Gastroesophageal sphincter (tissue), 4 donors: ENCODE results near the gene LAMB1. TPM values are rescaled to one million over a fixed set of nuclear protein-coding genes. Genes with fewer than 3 reads are reported as not detected.

Experiments used
- ATAC-seq: fragments of 150-250 bp; one replicate; pipeline ENCODE4 v1.9.1; 2016; ENCODE audit warnings: mild to moderate bottlenecking, moderate library complexity
- H3K27ac ChIP-seq, 4 donors: fragments of 200-600 bp; sonication (generic) in 3 of 4; 1 replicate in 3 of 4; 2 replicates in 1 of 4; pipeline ENCODE4 v1.5.1; 2016 to 2019
- H3K27me3 ChIP-seq: fragments of 200-600 bp; sonication (generic); one replicate; pipeline ENCODE4 v1.5.1; 2019
- H3K36me3 ChIP-seq, 2 donors: fragments of 200-600 bp; sonication (generic); one replicate each; pipeline ENCODE4 v1.5.1; 2019; ENCODE audit warnings: control low read depth in 1 of 2
- H3K4me1 ChIP-seq, 3 donors: fragments of 200-600 bp; sonication (generic); 1 replicate in 2 of 3; 2 replicates in 1 of 3; pipeline ENCODE4 v1.5.1; 2016 to 2019; ENCODE audit warnings: control low read depth in 2 of 3
- H3K4me3 ChIP-seq, 2 donors: fragments of 200-600 bp; sonication (generic); one replicate each; pipeline ENCODE4 v1.5.1; 2019; ENCODE audit warnings: mild to moderate bottlenecking in 1 of 2, moderate library complexity in 1 of 2
- H3K9me3 ChIP-seq, 3 donors: fragments of 200-600 bp; sonication (generic); one replicate each; pipeline ENCODE4 v1.5.1; 2017 to 2019; ENCODE audit warnings: control low read depth in 2 of 3
- EP300 ChIP-seq: sonication (generic); formaldehyde crosslinking; IDR thresholded peaks from one replicate; pipeline ENCODE4 v1.6.1; 2017; ENCODE audit warnings: antibody characterized with exemption, mild to moderate bottlenecking
- POLR2A ChIP-seq, 2 donors: fragments of 450-650 bp; IDR thresholded peaks; one replicate each; pipeline ENCODE4 v1.6.1; 2017; ENCODE audit warnings: antibody characterized with exemption in 2 of 2, mild to moderate bottlenecking in 2 of 2, moderate library complexity in 1 of 2
- POLR2AphosphoS5 ChIP-seq: sonication (generic); formaldehyde crosslinking; IDR thresholded peaks from one replicate; pipeline ENCODE4 v1.6.1; 2017; ENCODE audit warnings: antibody characterized with exemption
- WGBS, 2 donors: methylation state at CpG; one replicate each; pipeline ENCODE4 v1.1.5; 2018; ENCODE audit warnings: low coverage in 1 of 2; 5-methylcytosine and 5-hydroxymethylcytosine counted together
- total RNA-seq, 4 donors: library from RNA; depleted of rRNA; stranded (reverse); fragments of >200 nt; gene quantifications; one replicate each; pipeline ENCODE4 v1.1.0, GENCODE V29; 2016
- TF ChIP-seq, protein P1 (sequence below), 4 experiments: fragments of 200-600 bp in 2 of 4; fragments of 450-650 bp in 2 of 4; sonication (generic) in 1 of 4; IDR thresholded peaks; one replicate each; pipeline ENCODE4 v1.5.1; 2017 to 2019; ENCODE audit warnings: antibody characterized with exemption in 4 of 4, mild to moderate bottlenecking in 2 of 4, moderate library complexity in 2 of 4

The LAMB1 gene
- total RNA-seq, 4 donors from 2014 or later: 130 to 193 (median 179) TPM

DNA sequence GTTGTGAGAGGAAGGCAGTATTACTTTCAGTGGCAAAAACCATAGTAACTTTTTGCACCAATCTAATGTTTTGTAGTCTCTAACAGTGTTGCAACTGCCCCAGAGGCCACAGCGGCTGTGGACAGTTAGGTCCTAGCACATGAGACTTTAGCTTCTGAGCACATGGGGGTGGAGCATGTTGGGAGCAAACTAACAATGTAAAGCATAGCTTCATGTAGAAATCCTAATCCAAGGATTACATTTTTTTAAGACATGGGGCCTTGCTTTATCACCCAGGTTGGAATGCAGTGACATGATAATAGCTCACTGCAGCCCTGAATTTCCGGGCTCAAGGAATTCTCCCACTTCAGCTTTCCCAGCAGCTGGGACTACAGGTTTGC is 49.0 kb downstream of the LAMB1 start:
- no peaks in the 10 kb centered on the region for H3K9me3 ChIP-seq
- H3K27ac ChIP-seq: peak overlapping the region in 3 of 4 donors; percentile 49 to 66 (median 56)
- peaks cover 14 to 61% (median 23%) of the 10 kb centered on the region in 3 donors for H3K4me1 ChIP-seq
- H3K36me3 ChIP-seq: peaks cover 0 to 65% of the 10 kb centered on the region in 2 donors
- no peaks in the 10 kb centered on the region for H3K27me3 ChIP-seq
- no peak overlapping the region for H3K4me3 ChIP-seq
- WGBS, 2 donors: 67 to 75% methylated on average over 1 to 2 of the region's 2 CpGs
- ATAC-seq: no peak
- TF ChIP-seq POLR2A (IDR thresholded peaks at IDR 0.05) (no peak), EP300 (no peak), POLR2AphosphoS5 (no peak)
- TF ChIP-seq, protein P1, sequence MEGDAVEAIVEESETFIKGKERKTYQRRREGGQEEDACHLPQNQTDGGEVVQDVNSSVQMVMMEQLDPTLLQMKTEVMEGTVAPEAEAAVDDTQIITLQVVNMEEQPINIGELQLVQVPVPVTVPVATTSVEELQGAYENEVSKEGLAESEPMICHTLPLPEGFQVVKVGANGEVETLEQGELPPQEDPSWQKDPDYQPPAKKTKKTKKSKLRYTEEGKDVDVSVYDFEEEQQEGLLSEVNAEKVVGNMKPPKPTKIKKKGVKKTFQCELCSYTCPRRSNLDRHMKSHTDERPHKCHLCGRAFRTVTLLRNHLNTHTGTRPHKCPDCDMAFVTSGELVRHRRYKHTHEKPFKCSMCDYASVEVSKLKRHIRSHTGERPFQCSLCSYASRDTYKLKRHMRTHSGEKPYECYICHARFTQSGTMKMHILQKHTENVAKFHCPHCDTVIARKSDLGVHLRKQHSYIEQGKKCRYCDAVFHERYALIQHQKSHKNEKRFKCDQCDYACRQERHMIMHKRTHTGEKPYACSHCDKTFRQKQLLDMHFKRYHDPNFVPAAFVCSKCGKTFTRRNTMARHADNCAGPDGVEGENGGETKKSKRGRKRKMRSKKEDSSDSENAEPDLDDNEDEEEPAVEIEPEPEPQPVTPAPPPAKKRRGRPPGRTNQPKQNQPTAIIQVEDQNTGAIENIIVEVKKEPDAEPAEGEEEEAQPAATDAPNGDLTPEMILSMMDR (IDR thresholded peaks at IDR 0.05): no peak

DNA sequence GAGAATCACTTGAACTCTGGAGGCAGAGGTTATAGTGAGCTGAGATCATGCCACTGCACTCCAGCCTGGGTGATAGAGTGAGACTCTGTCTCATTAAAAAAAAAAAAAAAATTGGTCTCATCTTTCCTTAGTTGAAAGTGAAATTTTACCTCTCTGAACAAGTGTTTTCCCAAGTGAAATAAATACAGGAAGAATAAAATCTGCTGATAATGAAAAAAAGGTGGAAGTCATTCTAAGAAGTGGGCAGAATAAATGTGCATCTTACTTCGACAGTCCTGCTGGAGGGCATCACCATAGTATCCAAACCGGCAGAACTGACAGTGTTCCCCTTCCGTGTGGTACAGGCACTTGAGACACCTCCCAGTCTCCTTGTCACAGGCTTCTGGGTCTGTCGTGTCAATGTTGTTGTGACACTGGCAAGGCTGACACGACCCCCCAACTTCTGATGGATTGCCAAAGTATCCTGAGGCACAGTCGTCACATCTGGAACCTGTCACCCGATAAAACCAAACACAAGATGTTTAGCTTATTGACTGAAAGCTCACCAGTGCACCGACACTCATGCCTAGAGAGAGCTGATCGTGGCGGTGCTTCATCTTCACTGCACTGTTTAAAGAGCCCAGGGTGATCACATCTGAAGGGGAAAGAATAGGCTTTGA is 49.6 kb downstream of the LAMB1 start:
- no peak for ATAC-seq
- Histone ChIP-seq H3K27ac (peak overlapping the region in 3 of 4 donors; percentile 56 to 75 (median 66)), H3K4me3 (no peak overlapping the region), H3K4me1 (peaks cover 14 to 62% (median 21%) of the 10 kb centered on the region in 3 donors), H3K9me3 (no peaks in the 10 kb centered on the region), H3K36me3 (peaks cover 0 to 65% of the 10 kb centered on the region in 2 donors), H3K27me3 (no peaks in the 10 kb centered on the region)
- WGBS, 2 donors: 39 to 61% methylated on average over 4 to 8 of the region's 10 CpGs
- TF ChIP-seq EP300 (no peak), POLR2A (IDR thresholded peaks at IDR 0.05) (no peak), POLR2AphosphoS5 (no peak)
- TF ChIP-seq, protein P1 (IDR thresholded peaks at IDR 0.05): no peak

DNA sequence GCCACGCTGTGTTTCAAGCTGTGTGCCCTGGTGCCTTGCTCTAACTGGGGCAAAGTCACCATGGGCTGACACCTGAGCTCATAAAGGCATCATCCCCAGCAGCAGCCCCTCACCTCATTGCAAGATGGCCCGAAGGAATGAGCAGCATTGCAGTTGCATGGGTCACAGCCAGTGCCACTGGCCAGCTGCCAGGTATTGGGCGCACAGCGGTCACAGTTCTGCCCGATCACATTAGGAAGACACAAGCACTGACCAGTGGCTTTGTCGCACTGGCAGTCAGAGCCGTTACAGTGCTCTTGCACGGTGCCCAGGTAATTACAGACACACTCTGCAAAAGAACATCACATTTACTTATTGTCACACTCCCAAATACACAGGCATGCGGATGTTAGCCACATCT is 51.1 kb downstream of the LAMB1 start:
- H3K27me3 ChIP-seq: no peaks in the 10 kb centered on the region
- H3K4me3 ChIP-seq: no peak overlapping the region
- peaks cover 0 to 67% of the 10 kb centered on the region in 2 donors for H3K36me3 ChIP-seq
- 50 to 66% methylated on average over 2 to 6 of the region's 9 CpGs for WGBS, 2 donors
- peak overlapping the region; percentile 11 to 75 (median 61) for H3K27ac ChIP-seq
- peak; percentile 22 for ATAC-seq
- H3K9me3 ChIP-seq: no peaks in the 10 kb centered on the region
- H3K4me1 ChIP-seq: peaks cover 7 to 61% (median 12%) of the 10 kb centered on the region in 3 donors
- TF ChIP-seq POLR2AphosphoS5 (no peak), EP300 (no peak), POLR2A (IDR thresholded peaks at IDR 0.05) (no peak)
- TF ChIP-seq, protein P1 (IDR thresholded peaks at IDR 0.05): no peak

DNA sequence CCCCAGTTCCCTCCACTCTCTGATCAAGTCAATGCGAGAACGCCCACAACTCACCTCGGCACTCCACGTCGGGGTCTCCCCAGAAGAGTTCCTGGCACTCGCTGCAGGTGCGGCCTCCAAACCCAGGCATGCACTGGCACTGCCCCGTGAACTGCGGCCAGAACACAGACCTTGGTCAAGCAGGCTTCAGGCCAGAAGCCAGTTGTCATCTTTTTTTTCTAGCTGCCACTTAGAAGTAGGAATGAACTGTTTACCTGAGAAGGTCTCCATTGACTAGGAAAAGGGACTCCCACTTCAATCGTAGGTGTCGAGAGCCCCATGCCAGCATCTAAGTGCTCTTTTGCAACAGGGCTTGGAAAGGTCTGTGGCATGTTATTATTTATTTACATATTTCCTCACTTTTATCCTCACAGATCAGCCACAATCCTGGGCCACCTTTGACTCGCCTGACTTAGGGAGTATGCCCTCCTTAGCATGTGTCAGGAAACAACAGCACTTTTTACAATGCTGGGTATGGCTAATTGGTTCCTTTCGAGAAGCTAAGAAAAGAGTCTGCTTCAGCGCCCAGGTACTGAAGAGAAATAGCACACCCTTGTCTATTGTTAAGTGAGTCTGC is 51.7 kb downstream of the LAMB1 start:
- TF ChIP-seq, protein P1 (IDR thresholded peaks at IDR 0.05): no peak
- no peak for TF ChIP-seq EP300
- TF ChIP-seq POLR2AphosphoS5: no peak
- TF ChIP-seq POLR2A (IDR thresholded peaks at IDR 0.05): no peak
- H3K36me3 ChIP-seq: peaks cover 0 to 64% of the 10 kb centered on the region in 2 donors
- H3K4me1 ChIP-seq: peaks cover 7 to 61% (median 8%) of the 10 kb centered on the region in 3 donors
- 82 to 84% methylated on average over 3 to 8 of the region's 14 CpGs for WGBS, 2 donors
- peak overlapping the region in 3 of 4 donors; percentile 56 to 75 (median 66) for H3K27ac ChIP-seq
- no peaks in the 10 kb centered on the region for H3K27me3 ChIP-seq
- H3K9me3 ChIP-seq: no peaks in the 10 kb centered on the region
- no peak for ATAC-seq
- H3K4me3 ChIP-seq: no peak overlapping the region
